ENCODE results near the gene PEAK1. TPM values are rescaled to one million over a fixed set of nuclear protein-coding genes. Genes with fewer than 3 reads are reported as not detected.

The PEAK1 gene
- total and polyA plus RNA-seq, 3 experiments from 2014 or later, result 2.2 to 26.3 (median 25.1) TPM

- Mint-ChIP-seq H3K27ac (no peak overlapping the region), H3K27me3 (no peaks in the 10 kb centered on the region), H3K4me1 (peaks cover 6 to 15% (median 9%) of the 10 kb centered on the region in 3 donors), H3K4me3 (no peak overlapping the region), H3K36me3 (peaks cover under 1 to 6% (median 5%) of the 10 kb centered on the region in 3 donors), H3K9me3 (no peaks in the 10 kb centered on the region)
- no peak for DNase-seq
- POLR2A ChIA-PET, result no interaction called here
- H3K9me3 ChIP-seq (ENCODE audit: low read length), result no peaks in the 10 kb centered on the region
- no peaks in the 10 kb centered on the region for H3K36me3 ChIP-seq (ENCODE audit: insufficient read depth, low read length)
- CTCF ChIA-PET, result no interaction called here
- H3K27me3 ChIP-seq (ENCODE audit: insufficient read depth, low read length, poor library complexity, severe bottlenecking), result no peaks in the 10 kb centered on the region
- H3K27ac ChIP-seq (ENCODE audit: low read depth, low read length), result no peak overlapping the region
- no peaks in the 10 kb centered on the region for H3K4me1 ChIP-seq (ENCODE audit: insufficient read depth, low read length)
- no peak overlapping the region for H3K4me3 ChIP-seq (ENCODE audit: low read length)
Measured at GRCh38 chr15:77127626-77128025, 292.3 kb downstream of the PEAK1 start.

GRCh38 chr15:77126529-77127326 lies 293.2 kb downstream of the PEAK1 start:
- POLR2A ChIA-PET, result no interaction called here

GRCh38 chr15:77123854-77124253 lies 296.1 kb downstream of the PEAK1 start:
- CTCF ChIA-PET, result interaction anchor here (1.2 to 1.5 kb wide), 2 partner anchors 37 to 373 kb away, joined by 3 to 5 read pairs; no protein-coding TSS in a partner anchor
- H3K9me3 Mint-ChIP-seq, result no peaks in the 10 kb centered on the region
- peaks cover 0 to 1% (median 0%) of the 10 kb centered on the region in 3 donors for H3K36me3 Mint-ChIP-seq

More at GRCh38 chr15:77126529-77127326, 293.2 kb downstream of the PEAK1 start:
- H3K36me3 Mint-ChIP-seq, result peaks cover 0 to 6% (median 4%) of the 10 kb centered on the region in 3 donors
- no peak for DNase-seq
- no peaks in the 10 kb centered on the region for H3K9me3 ChIP-seq (ENCODE audit: low read length)
- H3K27me3 ChIP-seq (ENCODE audit: insufficient read depth, low read length, poor library complexity, severe bottlenecking), result no peaks in the 10 kb centered on the region
- no peaks in the 10 kb centered on the region for H3K36me3 ChIP-seq (ENCODE audit: insufficient read depth, low read length)
- no peak overlapping the region for H3K4me3 ChIP-seq (ENCODE audit: low read length)
- no peaks in the 10 kb centered on the region for H3K4me1 ChIP-seq (ENCODE audit: insufficient read depth, low read length)
- no peak overlapping the region for H3K27ac ChIP-seq (ENCODE audit: low read depth, low read length)
- CTCF ChIA-PET, result no interaction called here
- H3K4me1 Mint-ChIP-seq, result peaks cover 6 to 20% (median 9%) of the 10 kb centered on the region in 3 donors
- H3K4me3 Mint-ChIP-seq, result no peak overlapping the region
- no peaks in the 10 kb centered on the region for H3K27me3 Mint-ChIP-seq
- H3K27ac Mint-ChIP-seq, result no peak overlapping the region
- no peaks in the 10 kb centered on the region for H3K9me3 Mint-ChIP-seq

GRCh38 chr15:77122576-77122975 lies 297.3 kb downstream of the PEAK1 start:
- Histone ChIP-seq H3K36me3 (ENCODE audit: insufficient read depth, low read length) (no peaks in the 10 kb centered on the region), H3K4me3 (ENCODE audit: low read length) (no peak overlapping the region), H3K27ac (ENCODE audit: low read depth, low read length) (no peak overlapping the region), H3K4me1 (ENCODE audit: insufficient read depth, low read length) (peaks cover 9% of the 10 kb centered on the region), H3K9me3 (ENCODE audit: low read length) (no peaks in the 10 kb centered on the region), H3K27me3 (ENCODE audit: insufficient read depth, low read length, poor library complexity, severe bottlenecking) (no peaks in the 10 kb centered on the region)
- peaks cover 0 to 1% (median 0%) of the 10 kb centered on the region in 3 donors for H3K36me3 Mint-ChIP-seq
- CTCF ChIA-PET, result interaction anchor here (4.9 kb wide), 1 partner anchor 421 kb away, joined by 28 read pairs; no protein-coding TSS in a partner anchor
- POLR2A ChIA-PET, result no interaction called here
- peaks cover 8 to 26% (median 21%) of the 10 kb centered on the region in 3 donors for H3K4me1 Mint-ChIP-seq
- no peak overlapping the region for H3K27ac Mint-ChIP-seq
- H3K9me3 Mint-ChIP-seq, result no peaks in the 10 kb centered on the region
- no peak overlapping the region for H3K4me3 Mint-ChIP-seq
- DNase-seq, result no peak
- no peaks in the 10 kb centered on the region for H3K27me3 Mint-ChIP-seq

More at GRCh38 chr15:77123854-77124253, 296.1 kb downstream of the PEAK1 start:
- Histone ChIP-seq H3K4me1 (ENCODE audit: insufficient read depth, low read length) (peaks cover 7% of the 10 kb centered on the region), H3K36me3 (ENCODE audit: insufficient read depth, low read length) (no peaks in the 10 kb centered on the region), H3K27ac (ENCODE audit: low read depth, low read length) (no peak overlapping the region), H3K4me3 (ENCODE audit: low read length) (no peak overlapping the region), H3K9me3 (ENCODE audit: low read length) (no peaks in the 10 kb centered on the region), H3K27me3 (ENCODE audit: insufficient read depth, low read length, poor library complexity, severe bottlenecking) (no peaks in the 10 kb centered on the region)
- DNase-seq, result no peak
- POLR2A ChIA-PET, result no interaction called here
- Mint-ChIP-seq H3K27me3 (no peaks in the 10 kb centered on the region), H3K27ac (peak overlapping the region in 1 of 8 donors; percentile 33), H3K4me1 (peaks cover 11 to 29% (median 23%) of the 10 kb centered on the region in 3 donors), H3K4me3 (no peak overlapping the region)

- CTCF ChIA-PET, result interaction anchor here (4.8 to 4.9 kb wide), 2 partner anchors 374 to 422 kb away, joined by 28 to 43 read pairs; no protein-coding TSS in a partner anchor
- peak overlapping the region in 1 of 8 donors; percentile 10 for H3K27ac Mint-ChIP-seq
- H3K27me3 Mint-ChIP-seq, result no peaks in the 10 kb centered on the region
Measured at GRCh38 chr15:77121599-77121998, 298.3 kb downstream of the PEAK1 start.

GRCh38 chr15:77120576-77120975 lies 299.3 kb downstream of the PEAK1 start:
- no peaks in the 10 kb centered on the region for H3K36me3 ChIP-seq (ENCODE audit: insufficient read depth, low read length)
- no peaks in the 10 kb centered on the region for H3K36me3 Mint-ChIP-seq
- CTCF ChIA-PET, result interaction anchor here (4.8 to 4.9 kb wide), 2 partner anchors 375 to 423 kb away, joined by 28 to 43 read pairs; no protein-coding TSS in a partner anchor

More at GRCh38 chr15:77121599-77121998, 298.3 kb downstream of the PEAK1 start:
- H3K36me3 Mint-ChIP-seq, result no peaks in the 10 kb centered on the region
- peaks cover 9% of the 10 kb centered on the region for H3K4me1 ChIP-seq (ENCODE audit: insufficient read depth, low read length)
- DNase-seq, result no peak
- H3K27me3 ChIP-seq (ENCODE audit: insufficient read depth, low read length, poor library complexity, severe bottlenecking), result no peaks in the 10 kb centered on the region
- no peaks in the 10 kb centered on the region for H3K9me3 ChIP-seq (ENCODE audit: low read length)
- peaks cover 8 to 26% (median 18%) of the 10 kb centered on the region in 3 donors for H3K4me1 Mint-ChIP-seq
- no peaks in the 10 kb centered on the region for H3K36me3 ChIP-seq (ENCODE audit: insufficient read depth, low read length)
- H3K4me3 Mint-ChIP-seq, result no peak overlapping the region
- POLR2A ChIA-PET, result no interaction called here
- H3K9me3 Mint-ChIP-seq, result no peaks in the 10 kb centered on the region
- no peak overlapping the region for H3K4me3 ChIP-seq (ENCODE audit: low read length)
- no peak overlapping the region for H3K27ac ChIP-seq (ENCODE audit: low read depth, low read length)

GRCh38 chr15:77119446-77119845 lies 300.5 kb downstream of the PEAK1 start:
- no peak overlapping the region for H3K4me3 ChIP-seq (ENCODE audit: low read length)
- Mint-ChIP-seq H3K4me1 (peaks cover 8 to 26% (median 18%) of the 10 kb centered on the region in 3 donors), H3K4me3 (no peak overlapping the region), H3K9me3 (no peaks in the 10 kb centered on the region), H3K27me3 (no peaks in the 10 kb centered on the region), H3K27ac (peak overlapping the region in 2 of 8 donors; percentile 22 to 70), H3K36me3 (peaks cover 0 to 5% (median 0%) of the 10 kb centered on the region in 3 donors)
- no peak for DNase-seq
- ChIA-PET POLR2A (interaction anchor here (1.0 kb wide), 1 partner anchor 41 kb away, joined by 3 read pairs; no protein-coding TSS in a partner anchor), CTCF (interaction anchor here (0.7 to 4.9 kb wide), 15 partner anchors 12 to 424 kb away, joined by 3 to 43 read pairs (median 4); no protein-coding TSS in a partner anchor)
- H3K9me3 ChIP-seq (ENCODE audit: low read length), result no peaks in the 10 kb centered on the region
- no peak overlapping the region for H3K27ac ChIP-seq (ENCODE audit: low read depth, low read length)
- no peaks in the 10 kb centered on the region for H3K36me3 ChIP-seq (ENCODE audit: insufficient read depth, low read length)
- H3K4me1 ChIP-seq (ENCODE audit: insufficient read depth, low read length), result peaks cover 9% of the 10 kb centered on the region
- no peaks in the 10 kb centered on the region for H3K27me3 ChIP-seq (ENCODE audit: insufficient read depth, low read length, poor library complexity, severe bottlenecking)

More at GRCh38 chr15:77120576-77120975, 299.3 kb downstream of the PEAK1 start:
- Histone ChIP-seq H3K4me1 (ENCODE audit: insufficient read depth, low read length) (peaks cover 9% of the 10 kb centered on the region), H3K27me3 (ENCODE audit: insufficient read depth, low read length, poor library complexity, severe bottlenecking) (no peaks in the 10 kb centered on the region), H3K9me3 (ENCODE audit: low read length) (no peaks in the 10 kb centered on the region), H3K27ac (ENCODE audit: low read depth, low read length) (no peak overlapping the region), H3K4me3 (ENCODE audit: low read length) (no peak overlapping the region)
- DNase-seq, result no peak
- POLR2A ChIA-PET, result no interaction called here
- peak overlapping the region in 2 of 8 donors; percentile 7 to 27 for H3K27ac Mint-ChIP-seq
- H3K4me3 Mint-ChIP-seq, result no peak overlapping the region
- peaks cover 8 to 26% (median 18%) of the 10 kb centered on the region in 3 donors for H3K4me1 Mint-ChIP-seq
- no peaks in the 10 kb centered on the region for H3K27me3 Mint-ChIP-seq
- H3K9me3 Mint-ChIP-seq, result no peaks in the 10 kb centered on the region
